WTC11 (cell line): Measurements from ENCODE around the gene NRN1.

Experiments used
- OVOL2 ChIP-seq: fragments of 250-450 bp; sonication (Bioruptor Pico); IDR thresholded peaks from 2 replicates; pipeline ENCODE4 v1.9.0; 2021; ENCODE audit warnings: mild to moderate bottlenecking, borderline replicate concordance
- TP53 ChIP-seq: sonication (generic); formaldehyde crosslinking; IDR thresholded peaks from 2 replicates; pipeline ENCODE4 v1.8.1; 2023; ENCODE audit warnings: mild to moderate bottlenecking, missing genetic modification reagents
- TF ChIP-seq, protein P1 (sequence below): sonication (generic); formaldehyde crosslinking; IDR thresholded peaks from 2 replicates; pipeline ENCODE4 v1.8.1; 2022; ENCODE audit warnings: low read depth, missing genetic modification reagents, borderline replicate concordance
- TF ChIP-seq, protein P2 (sequence below): fragments of 200-600 bp; IDR thresholded peaks from 2 replicates; pipeline ENCODE4 v1.8.0; 2022; ENCODE audit warnings: antibody characterized with exemption
- TF ChIP-seq, protein P3 (sequence below): sonication (generic); formaldehyde crosslinking; IDR thresholded peaks from 2 replicates; pipeline ENCODE4 v1.8.1; 2023; ENCODE audit warnings: mild to moderate bottlenecking, missing genetic modification reagents

DNA sequence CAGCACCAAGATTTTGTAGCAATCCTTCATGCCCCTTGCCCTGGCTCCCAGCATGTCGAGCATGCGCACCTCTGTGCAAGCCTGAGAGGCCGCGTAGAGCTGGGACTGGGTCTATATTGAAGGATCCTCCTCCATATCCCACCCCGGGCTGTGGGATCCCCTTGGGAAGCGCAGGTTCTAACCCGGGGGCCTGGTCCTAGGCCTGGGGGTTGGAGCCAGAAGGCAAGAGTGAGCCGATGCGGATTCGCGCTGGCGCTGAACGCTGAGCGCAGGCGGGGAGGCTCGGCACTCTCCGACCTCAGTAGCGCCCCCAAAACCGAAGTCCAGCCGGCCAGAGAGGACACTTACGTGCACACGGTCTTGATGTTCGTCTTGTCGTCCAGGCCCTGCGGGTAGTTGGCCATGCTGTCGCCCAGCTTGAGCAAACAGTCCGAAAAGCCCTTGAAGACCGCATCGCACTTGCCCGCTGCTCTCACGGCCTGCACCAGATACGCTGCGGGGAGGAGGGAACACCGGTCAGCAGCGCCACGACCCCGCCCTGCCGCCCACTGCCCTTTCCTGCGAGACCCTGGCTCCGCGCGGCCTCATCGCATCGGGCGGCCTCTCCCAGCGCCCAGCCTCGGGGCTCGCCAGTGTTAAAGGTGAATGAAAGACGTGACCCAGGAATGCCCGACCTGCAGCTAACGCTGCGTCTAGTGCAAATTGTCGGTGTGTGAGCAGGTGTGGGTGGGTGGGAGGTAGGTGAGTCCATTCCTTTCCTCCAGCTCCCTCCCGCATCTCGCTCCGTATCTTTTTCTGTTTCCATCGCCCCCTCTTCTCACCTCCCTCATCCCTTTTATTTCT, 4.5 kb downstream of the NRN1 start:
- TF ChIP-seq, protein P1, sequence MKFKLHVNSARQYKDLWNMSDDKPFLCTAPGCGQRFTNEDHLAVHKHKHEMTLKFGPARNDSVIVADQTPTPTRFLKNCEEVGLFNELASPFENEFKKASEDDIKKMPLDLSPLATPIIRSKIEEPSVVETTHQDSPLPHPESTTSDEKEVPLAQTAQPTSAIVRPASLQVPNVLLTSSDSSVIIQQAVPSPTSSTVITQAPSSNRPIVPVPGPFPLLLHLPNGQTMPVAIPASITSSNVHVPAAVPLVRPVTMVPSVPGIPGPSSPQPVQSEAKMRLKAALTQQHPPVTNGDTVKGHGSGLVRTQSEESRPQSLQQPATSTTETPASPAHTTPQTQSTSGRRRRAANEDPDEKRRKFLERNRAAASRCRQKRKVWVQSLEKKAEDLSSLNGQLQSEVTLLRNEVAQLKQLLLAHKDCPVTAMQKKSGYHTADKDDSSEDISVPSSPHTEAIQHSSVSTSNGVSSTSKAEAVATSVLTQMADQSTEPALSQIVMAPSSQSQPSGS: no peak
- TF ChIP-seq TP53 (CRISPR knock-in tag) (no peak), OVOL2 (no peak)
- TF ChIP-seq, protein P2, sequence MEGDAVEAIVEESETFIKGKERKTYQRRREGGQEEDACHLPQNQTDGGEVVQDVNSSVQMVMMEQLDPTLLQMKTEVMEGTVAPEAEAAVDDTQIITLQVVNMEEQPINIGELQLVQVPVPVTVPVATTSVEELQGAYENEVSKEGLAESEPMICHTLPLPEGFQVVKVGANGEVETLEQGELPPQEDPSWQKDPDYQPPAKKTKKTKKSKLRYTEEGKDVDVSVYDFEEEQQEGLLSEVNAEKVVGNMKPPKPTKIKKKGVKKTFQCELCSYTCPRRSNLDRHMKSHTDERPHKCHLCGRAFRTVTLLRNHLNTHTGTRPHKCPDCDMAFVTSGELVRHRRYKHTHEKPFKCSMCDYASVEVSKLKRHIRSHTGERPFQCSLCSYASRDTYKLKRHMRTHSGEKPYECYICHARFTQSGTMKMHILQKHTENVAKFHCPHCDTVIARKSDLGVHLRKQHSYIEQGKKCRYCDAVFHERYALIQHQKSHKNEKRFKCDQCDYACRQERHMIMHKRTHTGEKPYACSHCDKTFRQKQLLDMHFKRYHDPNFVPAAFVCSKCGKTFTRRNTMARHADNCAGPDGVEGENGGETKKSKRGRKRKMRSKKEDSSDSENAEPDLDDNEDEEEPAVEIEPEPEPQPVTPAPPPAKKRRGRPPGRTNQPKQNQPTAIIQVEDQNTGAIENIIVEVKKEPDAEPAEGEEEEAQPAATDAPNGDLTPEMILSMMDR: no peak
- TF ChIP-seq, protein P3, sequence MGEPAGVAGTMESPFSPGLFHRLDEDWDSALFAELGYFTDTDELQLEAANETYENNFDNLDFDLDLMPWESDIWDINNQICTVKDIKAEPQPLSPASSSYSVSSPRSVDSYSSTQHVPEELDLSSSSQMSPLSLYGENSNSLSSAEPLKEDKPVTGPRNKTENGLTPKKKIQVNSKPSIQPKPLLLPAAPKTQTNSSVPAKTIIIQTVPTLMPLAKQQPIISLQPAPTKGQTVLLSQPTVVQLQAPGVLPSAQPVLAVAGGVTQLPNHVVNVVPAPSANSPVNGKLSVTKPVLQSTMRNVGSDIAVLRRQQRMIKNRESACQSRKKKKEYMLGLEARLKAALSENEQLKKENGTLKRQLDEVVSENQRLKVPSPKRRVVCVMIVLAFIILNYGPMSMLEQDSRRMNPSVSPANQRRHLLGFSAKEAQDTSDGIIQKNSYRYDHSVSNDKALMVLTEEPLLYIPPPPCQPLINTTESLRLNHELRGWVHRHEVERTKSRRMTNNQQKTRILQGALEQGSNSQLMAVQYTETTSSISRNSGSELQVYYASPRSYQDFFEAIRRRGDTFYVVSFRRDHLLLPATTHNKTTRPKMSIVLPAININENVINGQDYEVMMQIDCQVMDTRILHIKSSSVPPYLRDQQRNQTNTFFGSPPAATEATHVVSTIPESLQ (CRISPR knock-in tag): no peak
